HepG2 (cell line): Measurements from ENCODE around the gene AIP. TPM values are rescaled to one million over a fixed set of nuclear protein-coding genes. Genes with fewer than 3 reads are reported as not detected.
A peak's percentile ranks its signal among the peaks of the same experiment; 100 is the strongest.

ENCODE experiments used
- ATAC-seq: fragments of 200-7000 bp; cut with Tn5 transposase; 3 replicates; pipeline ENCODE4 v1.9.1; 2020; ENCODE audit warnings: mild to moderate bottlenecking, moderate library complexity
- BruUV-seq: library from RNA; stranded (reverse); fragments of 400-500 nt; replicated peaks from 2 replicates; lab custom pipeline; 2021; lab: Mats Ljungman, UMichigan
- CTCF ChIA-PET: fragments of 300-600 bp; formaldehyde crosslinking; extraction: SDS; loops from one replicate; lab custom pipeline; 2021; ENCODE audit warnings: low total read pairs, inconsistent platforms, low intra/inter-chr PET ratio; lab: Yijun Ruan, JAX
- POLR2A ChIA-PET: fragments of 350-600 bp; sonication (Branson Sonifier 250); formaldehyde crosslinking; loops from one replicate; lab custom pipeline; 2020; ENCODE audit warnings: antibody characterized with exemption, inconsistent platforms; lab: Yijun Ruan, JAX
- DNase-seq: peaks from one replicate; pipeline ENCODE4 v3.0.0-alpha.2; 2015; ENCODE audit warnings: low spot score
- FAIRE-seq: peaks from 3 replicates; lab custom pipeline; 2011; peaks lifted over from hg19 to GRCh38; lab: Jason Lieb, UNC
- H2AFZ ChIP-seq: one replicate; pipeline ENCODE4 v1.6.1; 2011; ENCODE audit warnings: low read length, inconsistent platforms
- H3K27ac ChIP-seq: fragments of 300-600 bp; 3 replicates; pipeline ENCODE4 v1.8.0; 2011; ENCODE audit warnings: mixed run types, mild to moderate bottlenecking, mixed read lengths, low read length, inconsistent platforms; ENCODE audit not compliant: insufficient read depth; ENCODE audit errors: extremely low read length
- H3K27me3 ChIP-seq, 2 experiments: fragments of 200-600 bp in 1 of 2; 2 replicates in 1 of 2; 3 replicates in 1 of 2; pipeline versions ENCODE4 v1.6.0 to v1.8.0; 2011; ENCODE audit warnings: low read length in 2 of 2, mild to moderate bottlenecking in 2 of 2, moderate library complexity in 2 of 2, inconsistent platforms in 1 of 2; ENCODE audit not compliant: insufficient read depth in 2 of 2, control insufficient read depth in 1 of 2
- H3K36me3 ChIP-seq, 2 experiments: fragments of 200-600 bp in 1 of 2; replicated peaks in 1 of 2; 2 replicates in 1 of 2; 3 replicates in 1 of 2; pipeline versions ENCODE4 v1.5.1 to v1.8.0; 2011; ENCODE audit warnings: low read length in 2 of 2, inconsistent platforms in 1 of 2; ENCODE audit not compliant: insufficient read depth in 2 of 2, control insufficient read depth in 1 of 2
- H3K4me1 ChIP-seq: 2 replicates; pipeline ENCODE4 v1.5.1; 2012; ENCODE audit warnings: low read length, inconsistent platforms; ENCODE audit not compliant: insufficient read depth
- H3K4me2 ChIP-seq: 2 replicates; pipeline ENCODE4 v1.6.0; 2011; ENCODE audit warnings: low read depth, low read length, inconsistent platforms
- H3K4me3 ChIP-seq, 3 experiments: fragments of 200-600 bp in 1 of 3; sonication (generic), shearing (Covaris generic) in 1 of 3; replicated peaks in 1 of 3; 2 replicates each; pipeline ENCODE4 v1.5.1; 2011 to 2016; ENCODE audit warnings: low read length in 3 of 3, inconsistent platforms in 2 of 3, low read depth in 2 of 3, mild to moderate bottlenecking in 2 of 3, control low read depth in 1 of 3, mixed read lengths in 1 of 3; ENCODE audit not compliant: insufficient read depth in 1 of 3
- H3K79me2 ChIP-seq: one replicate; pipeline ENCODE4 v1.6.1; 2011; ENCODE audit warnings: low read length, inconsistent platforms; ENCODE audit not compliant: insufficient read depth
- H3K9ac ChIP-seq: 2 replicates; pipeline ENCODE4 v1.6.0; 2011; ENCODE audit warnings: mild to moderate bottlenecking, low read depth, low read length, inconsistent platforms; ENCODE audit not compliant: insufficient read depth
- H3K9me3 ChIP-seq: 2 replicates; pipeline ENCODE4 v1.5.1; 2012; ENCODE audit warnings: mild to moderate bottlenecking, low read length
- H4K20me1 ChIP-seq: 2 replicates; pipeline ENCODE4 v1.6.0; 2011; ENCODE audit warnings: inconsistent platforms, mild to moderate bottlenecking, low read length, moderate library complexity; ENCODE audit not compliant: insufficient read depth
- AGO1 ChIP-seq: fragments of 200-400 bp; formaldehyde crosslinking; IDR thresholded peaks from 2 replicates; pipeline ENCODE4 v1.6.1; 2017; ENCODE audit warnings: mild to moderate bottlenecking, low read depth, low read length, moderate library complexity; ENCODE audit not compliant: poor library complexity, severe bottlenecking
- KDM2A ChIP-seq: sonication (generic); formaldehyde crosslinking; IDR thresholded peaks from 2 replicates; pipeline ENCODE4 v1.4.0; 2020; ENCODE audit warnings: low read depth, missing genetic modification reagents, borderline replicate concordance
- NR3C1 ChIP-seq: sonication (generic); formaldehyde crosslinking; IDR thresholded peaks from 2 replicates; pipeline ENCODE4 v1.4.0; 2020; ENCODE audit warnings: missing genetic modification reagents
- POLR2G ChIP-seq: fragments of 200-400 bp; formaldehyde crosslinking; IDR thresholded peaks from 2 replicates; pipeline ENCODE4 v1.6.1; 2018; ENCODE audit warnings: mild to moderate bottlenecking, low read depth, low read length, moderate library complexity
- SP5 ChIP-seq: IDR thresholded peaks from 2 replicates; pipeline ENCODE4 v1.6.1; 2016; ENCODE audit warnings: low read depth, borderline replicate concordance
- THAP11 ChIP-seq: IDR thresholded peaks from 2 replicates; pipeline ENCODE4 v1.6.1; 2016; ENCODE audit warnings: missing biosample characterization, missing genetic modification reagents
- ZNF160 ChIP-seq: sonication (generic); formaldehyde crosslinking; IDR thresholded peaks from 2 replicates; pipeline ENCODE4 v1.8.0; 2022; ENCODE audit warnings: mild to moderate bottlenecking, inconsistent platforms, missing genetic modification reagents
- ZNF30 ChIP-seq: sonication (generic); formaldehyde crosslinking; IDR thresholded peaks from 2 replicates; pipeline ENCODE4 v1.5.0; 2020; ENCODE audit warnings: mild to moderate bottlenecking, missing genetic modification reagents
- ZNF326 ChIP-seq: sonication (generic); formaldehyde crosslinking; IDR thresholded peaks from 2 replicates; pipeline ENCODE4 v1.4.0; 2020; ENCODE audit warnings: missing genetic modification reagents, borderline replicate concordance
- WGBS: methylation state at CpG from one replicate; pipeline ENCODE4 v1.1.6; 2017; ENCODE audit warnings: low lambda C conversion rate; 5-methylcytosine and 5-hydroxymethylcytosine counted together
- in situ Hi-C: cut with HindIII; loops from 2 replicates; pipeline ENCODE4 v1.10.0; 2017; ENCODE audit warnings: low pct_unique_long_range_greater_than_20kb; ENCODE audit not compliant: extremely low pct_ligation_motif_present
- intact Hi-C: fragments of 100-400 bp; cut with micrococcal nuclease; formaldehyde crosslinking; loops from one replicate; pipeline ENCODE4 v1.10.0; 2022; ENCODE audit not compliant: unreplicated experiment
- polyA plus RNA-seq, 8 experiments: library from polyadenylated mRNA; depleted of rRNA in 3 of 8; stranded (reverse) in 7 of 8; unstranded in 1 of 8; fragments of >200 nt; fragmentation: Illumina TruSeq in 4 of 8; extraction: Trizol in 4 of 8; gene quantifications; 2 replicates each; pipeline versions ENCODE4 v1.2.1 to v1.2.3, GENCODE V29; 2011 to 2016; ENCODE audit warnings: low read depth in 4 of 8, missing spikeins in 1 of 8, mixed read lengths in 1 of 8; ENCODE audit not compliant: insufficient read depth in 1 of 8
- total RNA-seq, 5 experiments: library from RNA; depleted of rRNA; stranded (reverse); fragments of >200 nt; fragmentation: Illumina TruSeq; extraction: Trizol; gene quantifications; 2 replicates each; pipeline ENCODE4 v1.2.3, GENCODE V29; 2016; ENCODE audit warnings: low read depth in 1 of 5
- TF ChIP-seq, protein P1 (sequence below): sonication (generic); formaldehyde crosslinking; IDR thresholded peaks from 2 replicates; pipeline ENCODE4 v1.8.1; 2023; ENCODE audit warnings: mild to moderate bottlenecking, moderate library complexity, missing genetic modification reagents
- TF ChIP-seq, protein P2 (sequence below): sonication (generic); formaldehyde crosslinking; IDR thresholded peaks from 2 replicates; pipeline ENCODE4 v1.5.0; 2020; ENCODE audit warnings: mild to moderate bottlenecking, low read depth, missing genetic modification reagents, borderline replicate concordance

AIP gene
- total and polyA plus RNA-seq, 2 of the 13 experiments (the other 11 are each of a cell fraction or from before 2014, with no cell fraction given) = 51.8 to 110 TPM

DNA sequence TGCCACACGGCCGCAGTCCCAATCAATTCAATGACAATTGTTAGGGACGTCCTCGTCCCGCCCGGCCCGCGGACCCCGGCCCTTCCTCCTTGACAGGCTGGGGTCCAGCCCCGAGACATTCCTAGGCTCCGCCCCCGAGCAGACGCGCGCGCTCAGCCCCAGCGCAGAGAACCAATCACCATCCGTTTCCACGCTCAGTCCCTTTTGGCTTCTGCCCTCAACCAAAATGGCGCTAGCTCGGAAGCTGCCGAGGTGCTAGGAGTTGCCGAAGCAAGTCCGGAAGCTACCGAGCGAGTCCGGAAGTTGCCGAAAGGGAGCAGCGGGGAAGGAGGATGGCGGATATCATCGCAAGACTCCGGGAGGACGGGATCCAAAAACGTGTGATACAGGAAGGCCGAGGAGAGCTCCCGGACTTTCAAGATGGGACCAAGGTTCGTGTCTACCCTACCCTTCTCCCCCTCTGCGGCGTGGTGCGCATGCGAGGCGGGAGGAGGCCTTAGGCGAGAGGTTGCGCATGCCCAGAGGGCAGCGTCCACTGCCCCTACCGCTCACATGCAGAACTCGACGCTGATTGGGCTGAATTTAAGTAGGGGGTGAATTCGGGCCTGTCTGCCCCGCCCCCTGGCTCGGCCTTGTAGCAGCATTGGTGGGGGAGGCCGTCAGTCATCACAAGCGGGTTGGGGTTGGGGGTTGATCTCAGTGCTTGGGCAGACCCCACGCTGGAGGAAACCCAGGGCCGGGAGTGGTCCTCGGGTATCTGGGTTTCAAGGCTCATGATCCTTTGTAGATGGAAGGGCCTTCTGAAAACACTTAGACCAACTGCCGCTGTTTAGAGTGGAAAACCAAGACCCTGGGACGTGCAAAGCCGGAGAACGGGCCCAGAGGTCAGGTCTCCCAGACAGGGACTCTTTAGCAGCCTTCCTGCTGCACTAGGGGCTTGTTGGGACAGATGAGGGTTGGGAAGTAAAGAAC lies at the start of gene AIP (continued):
- TF ChIP-seq ZNF160 (CRISPR knock-in tag) (peak; percentile 79), SP5 (CRISPR knock-in tag) (no peak), ZNF326 (CRISPR knock-in tag) (no peak), KDM2A (peak; percentile 89), THAP11 (CRISPR knock-in tag) (peak; percentile 90)
- TF ChIP-seq, protein P1, sequence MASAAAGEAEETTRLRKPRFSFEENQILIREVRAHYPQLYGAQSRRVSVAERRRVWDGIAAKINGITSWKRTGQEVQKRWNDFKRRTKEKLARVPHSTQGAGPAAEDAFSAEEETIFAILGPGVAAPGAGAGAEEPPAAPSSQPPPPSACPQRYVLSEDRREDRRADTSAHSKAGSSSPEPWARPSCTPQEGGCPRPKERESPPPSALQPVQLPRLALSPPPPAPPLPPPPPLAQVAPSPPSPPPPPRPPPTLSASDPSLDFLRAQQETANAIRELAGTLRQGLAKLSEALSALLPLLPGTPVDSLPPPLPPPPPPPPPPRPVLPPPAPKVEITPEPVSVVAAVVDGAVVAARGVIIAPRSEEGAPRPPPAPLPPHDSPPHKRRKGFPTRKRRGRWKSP (CRISPR knock-in tag) = peak; percentile 95
- TF ChIP-seq, protein P2, sequence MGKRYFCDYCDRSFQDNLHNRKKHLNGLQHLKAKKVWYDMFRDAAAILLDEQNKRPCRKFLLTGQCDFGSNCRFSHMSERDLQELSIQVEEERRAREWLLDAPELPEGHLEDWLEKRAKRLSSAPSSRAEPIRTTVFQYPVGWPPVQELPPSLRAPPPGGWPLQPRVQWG (CRISPR knock-in tag) = no peak

DNA sequence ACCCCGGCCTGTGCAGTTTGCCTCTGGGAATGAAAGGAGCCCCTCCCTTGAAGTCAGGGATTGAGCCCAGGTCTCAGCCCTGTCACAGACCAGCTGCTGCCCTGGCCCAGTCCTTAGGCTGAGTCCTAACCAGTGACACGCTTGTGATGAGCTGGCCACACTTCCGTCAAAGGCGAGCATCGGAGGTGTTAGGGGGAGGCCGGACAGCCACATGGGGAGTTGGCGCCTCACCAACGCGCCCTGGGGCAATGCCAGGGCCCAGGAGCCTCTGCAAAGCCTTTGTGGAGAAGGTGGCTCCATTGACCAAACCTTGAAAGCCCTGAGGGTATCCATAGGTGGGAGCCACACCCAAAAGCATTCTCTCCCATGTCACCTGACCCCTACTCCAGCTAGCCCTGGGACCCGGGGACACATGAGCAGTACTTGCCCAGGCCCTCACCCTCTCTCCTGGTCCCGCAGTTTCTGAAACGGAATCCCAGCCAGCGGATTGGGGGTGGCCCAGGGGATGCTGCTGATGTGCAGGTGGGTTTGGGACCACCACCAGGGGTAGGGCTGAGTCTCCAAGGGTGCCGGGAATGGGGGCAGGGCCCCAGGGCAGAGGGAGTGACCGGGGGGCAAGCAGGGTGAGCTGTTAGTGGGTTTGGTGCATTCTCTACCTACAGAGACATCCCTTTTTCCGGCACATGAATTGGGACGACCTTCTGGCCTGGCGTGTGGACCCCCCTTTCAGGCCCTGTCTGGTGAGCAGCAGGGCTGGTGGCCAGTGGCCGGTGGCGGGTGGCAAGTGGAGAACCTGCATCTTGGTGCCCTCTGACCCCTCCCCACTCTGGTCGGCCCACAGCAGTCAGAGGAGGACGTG lies 49.1 kb upstream of the AIP start:
- Histone ChIP-seq H3K4me1 (peaks cover 11% of the 10 kb centered on the region), H3K9ac (no peak overlapping the region), H4K20me1 (no peaks in the 10 kb centered on the region), H3K4me2 (no peak overlapping the region), H3K27me3 (no peaks in the 10 kb centered on the region; a peak in 1 of 5 replicates), H3K36me3 (peaks cover 15 to 28% of the 10 kb centered on the region in 2 experiments; a peak in 4 of 5 replicates), H3K4me3 (no peak overlapping the region), H2AFZ (no peak overlapping the region), H3K79me2 (peaks cover 8% of the 10 kb centered on the region), H3K9me3 (no peaks in the 10 kb centered on the region), H3K27ac (no peak overlapping the region)
- POLR2A ChIA-PET = no interaction called here
- CTCF ChIA-PET = no interaction called here
- in situ Hi-C loops (no loop called here), intact Hi-C loops (no loop called here)
- FAIRE-seq (no peak), ATAC-seq (no peak), DNase-seq (no peak)
- peak; percentile 39; the same call in 1 of the 2 replicates for TF ChIP-seq POLR2G
- TF ChIP-seq AGO1 = peak; percentile 62
- no peak for TF ChIP-seq ZNF30 (CRISPR knock-in tag)
- no peak for TF ChIP-seq NR3C1 (CRISPR knock-in tag)
- BruUV-seq = no TSS peak
- 97% methylated on average over 15 of the region's 22 CpGs for WGBS
